Fibroblast of the aortic adventitia (primary cell): ENCODE data around the gene FCHSD2. TPM values are rescaled to one million over a fixed set of nuclear protein-coding genes. Genes with fewer than 3 reads are reported as not detected.
"Not testable (repeated sequence)": the region's sequence is repeated elsewhere in the genome, so short reads cannot be mapped to it uniquely, and the experiment has no call there.

Experiments
- DNase-seq: peaks from one replicate; pipeline ENCODE4 v3.0.0-alpha.2; 2010; ENCODE audit warnings: low read depth
- H3K4me3 ChIP-seq: 2 replicates; pipeline ENCODE4 v1.5.1; 2011; ENCODE audit warnings: low read depth, mild to moderate bottlenecking, control low read depth, low read length, moderate library complexity
- CTCF ChIP-seq: IDR thresholded peaks from 2 replicates; pipeline ENCODE4 v1.5.1; 2011; ENCODE audit warnings: mild to moderate bottlenecking, low read length, control low read depth, inconsistent platforms; ENCODE audit not compliant: insufficient read depth
- total RNA-seq: library from RNA; depleted of rRNA; stranded (reverse); fragments of >200 nt; gene quantifications from 2 replicates; pipeline ENCODE4 v1.2.3, GENCODE V29; 2012; ENCODE audit warnings: low replicate concordance

Gene FCHSD2
- total RNA-seq, 1 donor: 11.3 TPM

- DNase-seq: peak; percentile 76
- H3K4me3 ChIP-seq: no peak overlapping the region
- peak; percentile 99 for TF ChIP-seq CTCF
These were observed 310.4 kb downstream of the FCHSD2 start for GRCh38 chr11:72831521-72832300.

GRCh38 chr11:72829884-72830533 lies 312.1 kb downstream of the FCHSD2 start:
- DNase-seq: no peak
- TF ChIP-seq CTCF: no peak
- H3K4me3 ChIP-seq: no peak overlapping the region

GRCh38 chr11:72829178-72829577 lies 312.9 kb downstream of the FCHSD2 start:
- H3K4me3 ChIP-seq: no peak overlapping the region
- no peak for DNase-seq
- no peak for TF ChIP-seq CTCF

GRCh38 chr11:72828692-72829101 lies 313.4 kb downstream of the FCHSD2 start:
- DNase-seq: no peak
- no peak overlapping the region for H3K4me3 ChIP-seq
- no peak for TF ChIP-seq CTCF

- no peak for DNase-seq
- no peak overlapping the region for H3K4me3 ChIP-seq
- no peak for TF ChIP-seq CTCF
These were observed 314.0 kb downstream of the FCHSD2 start for GRCh38 chr11:72828081-72828567.

GRCh38 chr11:72827656-72828055 lies 314.5 kb downstream of the FCHSD2 start:
- not testable (repeated sequence) for H3K4me3 ChIP-seq, DNase-seq

GRCh38 chr11:72826942-72827480 lies 315.1 kb downstream of the FCHSD2 start:
- DNase-seq: no peak
- no peak overlapping the region for H3K4me3 ChIP-seq
- no peak for TF ChIP-seq CTCF
